Measurements from ENCODE around the gene CNGA1.
"Not testable (repeated sequence)": the region's sequence is repeated elsewhere in the genome, so short reads cannot be mapped to it uniquely, and the experiment has no call there.

CNGA1 gene

DNA sequence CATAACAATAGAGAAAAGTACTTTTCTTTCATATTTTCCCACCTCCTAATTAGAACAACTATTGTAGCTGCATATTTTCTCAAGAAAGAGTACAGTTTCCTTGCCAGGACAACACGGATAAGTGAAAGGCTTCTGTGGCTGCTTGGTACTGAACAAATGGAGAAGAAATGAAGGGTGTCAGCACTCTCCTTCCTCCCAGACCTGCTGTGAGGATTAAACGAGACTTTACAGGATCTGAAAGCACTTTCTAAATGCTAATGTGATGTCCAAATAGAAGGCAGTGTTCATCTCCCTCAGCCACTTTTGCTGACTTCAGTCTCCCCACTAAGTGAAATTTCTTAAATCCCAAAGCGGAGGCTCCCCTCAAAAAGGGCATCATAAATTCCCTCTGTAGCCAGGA, 14.0 kb upstream of the CNGA1 start:
- DNase-seq (ENCODE audit: low read depth, low spot score), result no peak

- no peak for DNase-seq (ENCODE audit: low read depth, low spot score)
These were observed 12.2 kb upstream of the CNGA1 start for GRCh38 chr4:48028696-48029095.

DNA sequence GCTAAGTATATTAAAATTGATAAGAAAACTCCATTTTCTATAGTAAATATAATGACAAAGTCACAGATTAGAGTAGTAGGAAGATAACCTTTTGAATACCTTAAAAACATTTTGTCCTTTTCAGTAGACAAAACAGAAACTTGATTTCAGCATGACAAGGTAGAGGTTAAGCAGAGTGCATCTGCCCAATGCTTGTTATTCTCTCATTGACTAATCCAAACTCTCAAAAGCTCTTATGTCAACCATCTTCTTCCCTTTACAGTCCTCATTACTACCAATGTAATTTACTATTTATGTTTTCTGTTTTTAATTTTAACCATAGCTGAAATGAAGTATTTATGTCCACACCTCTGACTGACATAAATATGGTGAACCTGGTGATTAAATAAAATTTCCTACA, 11.2 kb upstream of the CNGA1 start:
- DNase-seq (ENCODE audit: low read depth, low spot score), result no peak

DNA sequence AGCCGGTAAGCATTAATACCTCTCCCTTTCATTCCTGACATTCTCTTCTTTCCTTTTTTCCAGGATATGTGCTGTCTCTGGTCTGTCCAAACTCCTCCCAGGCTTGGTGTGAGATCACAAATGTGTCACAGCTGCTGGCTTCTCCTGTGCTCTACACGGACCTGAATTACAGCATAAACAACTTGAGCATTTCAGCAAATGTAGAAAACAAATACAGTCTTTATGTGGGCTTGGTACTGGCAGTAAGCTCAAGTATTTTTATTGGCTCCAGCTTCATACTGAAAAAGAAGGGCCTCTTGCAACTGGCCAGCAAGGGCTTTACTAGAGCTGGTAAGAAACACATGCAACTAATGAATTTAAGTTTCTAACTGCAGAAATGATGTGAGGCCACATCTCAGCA, 8.5 kb upstream of the CNGA1 start:
- DNase-seq (ENCODE audit: low read depth, low spot score), result no peak

DNA sequence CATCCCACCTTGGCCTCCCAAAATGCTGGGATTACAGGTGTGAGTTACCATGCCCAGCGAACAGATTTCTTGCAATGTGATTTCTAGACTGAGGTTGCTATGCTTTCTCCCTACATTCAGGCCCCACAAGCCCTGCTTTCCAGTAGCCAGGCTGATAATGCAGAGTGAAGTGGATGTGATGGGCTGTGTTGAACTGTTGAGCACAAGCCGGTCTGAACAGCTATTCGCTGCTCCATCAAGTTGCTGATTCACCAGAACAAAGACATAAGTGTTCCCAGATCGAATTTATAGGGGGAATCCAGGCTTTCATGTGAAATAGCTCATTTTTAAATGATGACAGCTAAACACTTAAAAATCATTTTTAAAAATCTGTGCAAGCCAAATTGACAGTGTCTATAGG, 8.0 kb upstream of the CNGA1 start:
- DNase-seq (ENCODE audit: low read depth, low spot score), result no peak

DNA sequence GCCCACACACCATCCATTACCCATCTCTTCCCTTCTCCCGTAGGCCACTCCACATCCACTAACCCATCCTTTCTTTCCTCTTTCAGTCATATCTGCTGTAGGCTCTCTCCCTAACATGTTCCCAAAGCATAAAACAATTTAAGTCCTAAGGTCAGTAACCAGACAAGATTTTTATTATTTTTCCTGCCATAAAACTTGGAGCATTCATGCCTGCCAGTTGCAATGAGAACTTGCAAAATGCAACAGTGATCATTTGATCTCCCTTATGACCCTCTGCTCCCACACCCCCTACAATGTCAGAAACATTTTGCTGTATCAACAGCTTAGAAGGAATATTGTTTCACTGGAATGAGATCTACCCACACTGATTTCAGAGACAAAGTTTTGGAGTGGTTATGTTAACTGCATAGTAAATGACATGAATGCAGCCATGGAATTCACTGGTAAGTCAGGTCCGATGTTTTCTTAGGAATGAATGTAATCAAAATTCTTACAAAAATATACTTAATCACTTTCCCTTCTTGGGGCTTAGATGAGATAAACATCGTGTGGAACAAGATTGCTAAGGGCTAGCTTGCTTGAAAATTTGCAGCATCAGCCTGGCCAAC, 5.8 kb upstream of the CNGA1 start:
- no peak for DNase-seq (ENCODE audit: low read depth, low spot score)

DNA sequence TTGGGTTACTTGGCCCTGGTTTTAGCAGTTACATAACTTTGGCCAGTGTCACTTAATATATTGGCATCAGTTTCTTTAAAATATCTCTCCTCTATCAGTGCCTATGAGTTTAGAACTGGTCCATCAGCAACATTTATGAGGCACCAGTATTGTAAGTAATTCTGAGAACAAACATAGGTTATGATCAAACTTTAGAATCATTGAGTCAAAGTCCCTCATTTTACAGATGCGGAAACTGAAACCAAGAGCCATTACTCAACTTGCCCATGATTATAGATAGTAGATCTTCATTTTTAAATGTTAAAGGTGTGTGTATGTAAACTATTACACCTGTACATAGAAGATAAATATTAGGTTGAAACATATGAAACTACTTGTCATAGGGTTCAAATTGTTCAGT, 4.6 kb upstream of the CNGA1 start:
- no peak for DNase-seq (ENCODE audit: low read depth, low spot score)

GRCh38 chr4:48018112-48018511, 1.6 kb upstream of the CNGA1 start:
- no peak for DNase-seq (ENCODE audit: low read depth, low spot score)

GRCh38 chr4:48017108-48017571, 659 bp upstream of the CNGA1 start:
- DNase-seq (ENCODE audit: low read depth, low spot score), result no peak

- DNase-seq (ENCODE audit: low read depth, low spot score), result no peak
These were observed 803 bp downstream of the CNGA1 start for GRCh38 chr4:48015678-48016077.

GRCh38 chr4:48015216-48015615, 1.3 kb downstream of the CNGA1 start:
- DNase-seq (ENCODE audit: low read depth, low spot score), result no peak

- DNase-seq (ENCODE audit: low read depth, low spot score), result no peak
These were observed 3.7 kb downstream of the CNGA1 start for GRCh38 chr4:48012824-48013223.

- DNase-seq (ENCODE audit: low read depth, low spot score), result no peak
These were observed 4.8 kb downstream of the CNGA1 start for GRCh38 chr4:48011722-48012121.

GRCh38 chr4:48010906-48011305, 5.6 kb downstream of the CNGA1 start:
- DNase-seq (ENCODE audit: low read depth, low spot score), result not testable (repeated sequence)

- DNase-seq (ENCODE audit: low read depth, low spot score), result no peak
These were observed 8.4 kb downstream of the CNGA1 start for GRCh38 chr4:48008021-48008596.

DNA sequence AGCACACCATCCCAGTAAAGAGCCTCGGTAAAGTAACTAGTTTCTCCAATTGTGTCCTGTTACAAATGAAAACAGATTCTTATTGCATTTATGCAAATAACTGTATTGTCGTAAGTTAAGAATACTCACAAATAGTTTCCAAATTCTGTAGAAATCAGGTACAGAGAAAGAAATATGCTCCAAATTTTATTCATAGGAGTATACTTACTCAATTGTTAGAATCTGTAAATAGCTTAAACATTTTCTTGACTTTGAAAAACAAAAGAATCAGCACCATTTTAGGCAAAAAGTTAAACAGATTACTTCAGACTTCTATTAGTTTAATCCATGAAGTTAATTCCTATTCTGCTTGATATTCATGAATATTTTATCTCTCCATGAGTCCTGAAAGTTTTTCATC, 10.7 kb downstream of the CNGA1 start:
- no peak for DNase-seq (ENCODE audit: low read depth, low spot score)

DNA sequence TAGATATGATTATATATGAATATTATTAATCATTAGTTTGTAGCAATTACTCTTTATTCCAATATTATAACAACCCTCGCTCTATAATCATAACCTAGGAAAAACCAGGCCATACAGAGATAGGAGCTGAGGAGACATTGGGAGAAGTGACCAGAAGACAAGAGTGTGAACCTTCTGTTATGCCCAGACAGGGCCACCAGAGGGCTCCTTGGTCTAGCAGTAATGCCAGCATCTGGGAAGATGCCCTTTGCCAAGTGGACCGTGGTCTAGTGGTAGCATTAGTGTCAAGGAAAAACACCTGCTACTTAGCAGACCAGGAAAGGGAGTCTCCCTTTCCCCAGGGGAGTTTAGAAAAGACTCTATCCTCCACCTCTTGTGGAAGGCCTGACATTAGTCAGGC, 12.9 kb downstream of the CNGA1 start:
- not testable (repeated sequence) for DNase-seq (ENCODE audit: low read depth, low spot score)

- no peak for DNase-seq (ENCODE audit: low read depth, low spot score)
These were observed 14.2 kb downstream of the CNGA1 start for GRCh38 chr4:48002267-48002666.

GRCh38 chr4:47996021-47996420, 20.5 kb downstream of the CNGA1 start:
- no peak for DNase-seq (ENCODE audit: low read depth, low spot score)

DNA sequence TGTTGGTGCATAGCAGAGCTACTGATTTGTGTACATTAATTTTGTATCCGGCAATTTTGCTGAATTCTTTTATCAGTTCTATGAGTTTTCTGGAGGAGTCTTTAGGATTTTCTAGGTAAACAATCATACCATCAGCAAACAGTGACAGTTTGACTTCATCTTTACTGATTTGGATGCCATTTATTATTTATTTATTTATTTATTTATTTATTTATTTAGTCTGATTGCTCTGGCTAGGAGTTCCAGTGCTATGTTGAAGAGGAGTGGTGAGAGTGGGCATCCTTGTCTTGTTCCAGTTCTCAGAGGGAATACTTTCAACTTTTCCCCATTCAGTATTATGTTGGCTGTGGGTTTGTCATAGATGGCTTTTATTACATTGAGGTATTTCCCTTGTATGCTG, 24.0 kb downstream of the CNGA1 start:
- not testable (repeated sequence) for DNase-seq (ENCODE audit: low read depth, low spot score)

DNA sequence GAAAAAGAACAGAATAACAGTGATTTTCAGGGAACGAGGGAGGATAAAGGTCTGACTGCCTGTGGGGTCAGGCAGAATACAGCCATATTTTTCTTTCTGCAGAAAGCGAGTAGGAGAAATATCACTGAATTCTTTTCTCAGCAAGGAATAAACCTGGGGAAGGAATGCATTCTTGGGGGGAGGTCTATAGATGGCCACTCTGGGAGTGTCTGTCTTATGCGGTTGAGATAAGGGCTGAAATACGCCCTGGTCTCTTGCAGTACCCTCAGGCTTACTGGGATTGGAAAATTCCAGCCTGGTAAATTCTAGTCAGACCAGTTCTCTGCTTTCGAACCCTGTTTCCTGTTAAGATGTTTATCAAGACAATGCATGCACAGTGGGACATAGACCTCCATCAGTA, 26.3 kb downstream of the CNGA1 start:
- DNase-seq (ENCODE audit: low read depth, low spot score), result no peak

DNA sequence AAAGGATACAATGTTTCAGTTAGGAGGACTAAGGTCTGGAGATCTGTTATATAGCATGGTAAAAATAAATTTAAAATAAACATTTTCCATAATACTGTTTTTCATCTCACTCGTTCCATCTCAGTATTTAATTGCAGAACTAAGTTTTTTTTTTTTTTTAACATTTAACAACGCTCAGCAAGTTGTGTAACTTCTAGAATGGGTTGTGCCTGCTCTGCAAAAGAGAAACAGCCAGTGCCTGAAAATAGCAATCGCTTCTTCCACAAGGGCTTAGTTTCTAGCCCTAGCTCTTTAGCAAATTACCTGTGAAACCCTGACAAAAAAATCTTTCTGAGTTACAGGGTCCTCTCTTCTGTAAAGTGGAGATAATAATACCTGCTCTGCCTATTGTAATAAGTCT, 41.9 kb downstream of the CNGA1 start:
- no peak for DNase-seq (ENCODE audit: low read depth, low spot score)

- no peak for DNase-seq (ENCODE audit: low read depth, low spot score)
These were observed 43.8 kb downstream of the CNGA1 start for GRCh38 chr4:47972721-47973120.

GRCh38 chr4:47972181-47972580, 44.3 kb downstream of the CNGA1 start:
- DNase-seq (ENCODE audit: low read depth, low spot score), result no peak
